ENCODE measurements around the gene SPATA17. TPM values are rescaled to one million over a fixed set of nuclear protein-coding genes. Genes with fewer than 3 reads are reported as not detected.
"Not testable (repeated sequence)": the region's sequence is repeated elsewhere in the genome, so short reads cannot be mapped to it uniquely, and the experiment has no call there.

The SPATA17 gene
- polyA plus RNA-seq, 1 donor (not counting 4 experiments of a cell fraction or from before 2014, with no cell fraction given): 1.8 TPM

DNA sequence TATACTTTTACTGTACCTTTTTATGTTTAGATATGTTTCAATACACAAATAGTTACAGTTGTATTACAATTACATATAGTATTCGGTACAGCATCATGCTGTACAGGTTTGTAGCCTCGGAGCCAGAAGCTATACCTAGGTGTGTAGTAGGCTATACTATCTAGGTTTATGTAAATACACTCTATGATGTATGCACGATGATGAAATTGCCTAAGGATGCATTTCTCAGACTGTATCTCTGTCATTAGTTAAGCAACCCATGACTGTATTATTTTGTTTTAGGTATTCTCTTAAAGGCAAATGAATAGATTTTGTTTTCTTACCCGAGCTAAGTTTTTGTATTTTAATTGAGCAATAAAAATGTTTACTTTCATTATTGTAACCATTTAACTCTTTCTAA lies 56.4 kb downstream of the SPATA17 start:
- no peak for DNase-seq (ENCODE audit: low read depth, low spot score)
- no peak overlapping the region for H3K4me3 ChIP-seq (ENCODE audit: control insufficient read depth in 2 of 3, extremely low read depth in 1 of 3, insufficient read depth in 2 of 3, low read depth in 1 of 3, low read length in 3 of 3)
- H4K20me1 ChIP-seq (ENCODE audit: control insufficient read depth, extremely low read depth, insufficient read depth, low read length): no peaks in the 10 kb centered on the region
- H3K27me3 ChIP-seq (ENCODE audit: control insufficient read depth, extremely low read depth, insufficient read depth, low read length): no peaks in the 10 kb centered on the region
- H3K79me2 ChIP-seq (ENCODE audit: control insufficient read depth, insufficient read depth, low read length): no peaks in the 10 kb centered on the region
- H3K9ac ChIP-seq (ENCODE audit: control insufficient read depth, extremely low read depth, insufficient read depth, low read length): no peak overlapping the region
- no peaks in the 10 kb centered on the region for H3K9me3 ChIP-seq (ENCODE audit: control insufficient read depth, low read depth, low read length)
- H2AFZ ChIP-seq (ENCODE audit: control insufficient read depth, low read length): no peak overlapping the region
- no peaks in the 10 kb centered on the region for H3K9me1 ChIP-seq (ENCODE audit: control insufficient read depth, extremely low read depth, insufficient read depth, low read length)
- no peak overlapping the region for H3K27ac ChIP-seq (ENCODE audit: control insufficient read depth, insufficient read depth, low read length)
- H3K36me3 ChIP-seq (ENCODE audit: control insufficient read depth in 2 of 2, extremely low read depth in 1 of 2, insufficient read depth in 2 of 2, low read length in 2 of 2): no peaks in the 10 kb centered on the region
- dilution Hi-C loops (cut with MboI; ENCODE audit: extremely low pct_ligation_motif_present, low sequenced_read_pairs): no loop called here
- no peak overlapping the region for H3K4me2 ChIP-seq (ENCODE audit: control insufficient read depth, extremely low read depth, insufficient read depth, low read depth, low read length)
- H3K4me1 ChIP-seq (ENCODE audit: control insufficient read depth, extremely low read depth, insufficient read depth, low read length): no peaks in the 10 kb centered on the region
- TF ChIP-seq, protein P1, sequence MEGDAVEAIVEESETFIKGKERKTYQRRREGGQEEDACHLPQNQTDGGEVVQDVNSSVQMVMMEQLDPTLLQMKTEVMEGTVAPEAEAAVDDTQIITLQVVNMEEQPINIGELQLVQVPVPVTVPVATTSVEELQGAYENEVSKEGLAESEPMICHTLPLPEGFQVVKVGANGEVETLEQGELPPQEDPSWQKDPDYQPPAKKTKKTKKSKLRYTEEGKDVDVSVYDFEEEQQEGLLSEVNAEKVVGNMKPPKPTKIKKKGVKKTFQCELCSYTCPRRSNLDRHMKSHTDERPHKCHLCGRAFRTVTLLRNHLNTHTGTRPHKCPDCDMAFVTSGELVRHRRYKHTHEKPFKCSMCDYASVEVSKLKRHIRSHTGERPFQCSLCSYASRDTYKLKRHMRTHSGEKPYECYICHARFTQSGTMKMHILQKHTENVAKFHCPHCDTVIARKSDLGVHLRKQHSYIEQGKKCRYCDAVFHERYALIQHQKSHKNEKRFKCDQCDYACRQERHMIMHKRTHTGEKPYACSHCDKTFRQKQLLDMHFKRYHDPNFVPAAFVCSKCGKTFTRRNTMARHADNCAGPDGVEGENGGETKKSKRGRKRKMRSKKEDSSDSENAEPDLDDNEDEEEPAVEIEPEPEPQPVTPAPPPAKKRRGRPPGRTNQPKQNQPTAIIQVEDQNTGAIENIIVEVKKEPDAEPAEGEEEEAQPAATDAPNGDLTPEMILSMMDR (optimal IDR thresholded peaks at IDR 0.05 in 1 of 3, IDR thresholded peaks at IDR 0.05 in 1 of 3, conservative IDR thresholded peaks at IDR 0.05 in 1 of 3; ENCODE audit: extremely low read depth in 1 of 3, insufficient read depth in 2 of 3, low read length in 3 of 3): no peak
- no peak for TF ChIP-seq EZH2 (IDR thresholded peaks at IDR 0.05; ENCODE audit: low read length)
- FAIRE-seq: no peak

DNA sequence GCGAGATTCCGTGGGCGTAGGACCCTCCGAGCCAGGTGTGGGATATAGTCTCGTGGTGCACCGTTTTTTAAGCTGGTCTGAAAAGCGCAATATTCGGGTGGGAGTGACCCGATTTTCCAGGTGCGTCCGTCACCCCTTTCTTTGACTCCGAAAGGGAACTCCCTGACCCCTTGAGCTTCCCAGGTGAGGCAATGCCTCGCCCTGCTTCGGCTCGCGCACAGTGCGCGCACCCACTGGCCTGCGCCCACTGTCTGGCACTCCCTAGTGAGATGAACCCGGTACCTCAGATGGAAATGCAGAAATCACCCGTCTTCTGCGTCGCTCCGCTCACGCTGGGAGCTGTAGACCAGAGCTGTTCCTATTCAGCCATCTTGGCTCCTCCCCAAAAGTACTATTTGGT lies 65.0 kb downstream of the SPATA17 start:
- H3K27me3 ChIP-seq (ENCODE audit: control insufficient read depth, extremely low read depth, insufficient read depth, low read length); H2AFZ ChIP-seq (ENCODE audit: control insufficient read depth, low read length); H3K79me2 ChIP-seq (ENCODE audit: control insufficient read depth, insufficient read depth, low read length); DNase-seq (ENCODE audit: low read depth, low spot score); H3K27ac ChIP-seq (ENCODE audit: control insufficient read depth, insufficient read depth, low read length); H3K4me1 ChIP-seq (ENCODE audit: control insufficient read depth, extremely low read depth, insufficient read depth, low read length); H3K4me3 ChIP-seq (ENCODE audit: control insufficient read depth in 2 of 3, extremely low read depth in 1 of 3, insufficient read depth in 2 of 3, low read depth in 1 of 3, low read length in 3 of 3); H4K20me1 ChIP-seq (ENCODE audit: control insufficient read depth, extremely low read depth, insufficient read depth, low read length); dilution Hi-C loops (cut with MboI; ENCODE audit: extremely low pct_ligation_motif_present, low sequenced_read_pairs); H3K36me3 ChIP-seq (ENCODE audit: control insufficient read depth in 2 of 2, extremely low read depth in 1 of 2, insufficient read depth in 2 of 2, low read length in 2 of 2); H3K9ac ChIP-seq (ENCODE audit: control insufficient read depth, extremely low read depth, insufficient read depth, low read length); FAIRE-seq; H3K9me3 ChIP-seq (ENCODE audit: control insufficient read depth, low read depth, low read length); H3K9me1 ChIP-seq (ENCODE audit: control insufficient read depth, extremely low read depth, insufficient read depth, low read length); H3K4me2 ChIP-seq (ENCODE audit: control insufficient read depth, extremely low read depth, insufficient read depth, low read depth, low read length): not testable (repeated sequence)

DNA sequence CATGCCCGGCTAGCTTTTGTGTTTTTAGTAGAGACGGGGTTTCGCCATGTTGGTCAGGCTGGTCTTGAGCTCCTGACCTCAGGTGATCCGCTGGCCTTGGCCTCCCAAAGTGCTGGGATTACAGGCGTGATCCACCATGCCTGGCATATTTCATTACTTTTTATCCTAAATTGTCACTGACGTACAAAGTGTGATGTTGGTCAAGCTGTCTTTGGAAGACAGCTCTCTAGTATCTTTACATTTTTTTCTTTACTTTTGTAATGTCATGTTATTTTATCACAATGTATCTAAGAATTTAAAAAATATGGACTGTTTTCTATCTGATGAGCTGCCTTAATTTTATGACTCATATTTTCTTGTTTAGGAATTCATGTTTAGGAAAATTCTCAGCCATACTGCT lies 72.2 kb downstream of the SPATA17 start:
- no peaks in the 10 kb centered on the region for H3K79me2 ChIP-seq (ENCODE audit: control insufficient read depth, insufficient read depth, low read length)
- no peaks in the 10 kb centered on the region for H3K9me1 ChIP-seq (ENCODE audit: control insufficient read depth, extremely low read depth, insufficient read depth, low read length)
- no peaks in the 10 kb centered on the region for H3K4me1 ChIP-seq (ENCODE audit: control insufficient read depth, extremely low read depth, insufficient read depth, low read length)
- no peak overlapping the region for H2AFZ ChIP-seq (ENCODE audit: control insufficient read depth, low read length)
- no peaks in the 10 kb centered on the region for H3K27me3 ChIP-seq (ENCODE audit: control insufficient read depth, extremely low read depth, insufficient read depth, low read length)
- no peaks in the 10 kb centered on the region for H3K9me3 ChIP-seq (ENCODE audit: control insufficient read depth, low read depth, low read length)
- no peak for DNase-seq (ENCODE audit: low read depth, low spot score)
- H4K20me1 ChIP-seq (ENCODE audit: control insufficient read depth, extremely low read depth, insufficient read depth, low read length): no peaks in the 10 kb centered on the region
- H3K36me3 ChIP-seq (ENCODE audit: control insufficient read depth in 2 of 2, extremely low read depth in 1 of 2, insufficient read depth in 2 of 2, low read length in 2 of 2): no peaks in the 10 kb centered on the region
- H3K4me3 ChIP-seq (ENCODE audit: control insufficient read depth in 2 of 3, extremely low read depth in 1 of 3, insufficient read depth in 2 of 3, low read depth in 1 of 3, low read length in 3 of 3): no peak overlapping the region
- TF ChIP-seq EZH2 (IDR thresholded peaks at IDR 0.05; ENCODE audit: low read length): no peak
- TF ChIP-seq, protein P1 (optimal IDR thresholded peaks at IDR 0.05 in 1 of 3, IDR thresholded peaks at IDR 0.05 in 1 of 3, conservative IDR thresholded peaks at IDR 0.05 in 1 of 3; ENCODE audit: extremely low read depth in 1 of 3, insufficient read depth in 2 of 3, low read length in 3 of 3): no peak
- no peak for FAIRE-seq
- no peak overlapping the region for H3K4me2 ChIP-seq (ENCODE audit: control insufficient read depth, extremely low read depth, insufficient read depth, low read depth, low read length)
- dilution Hi-C loops (cut with MboI; ENCODE audit: extremely low pct_ligation_motif_present, low sequenced_read_pairs): no loop called here
- no peak overlapping the region for H3K9ac ChIP-seq (ENCODE audit: control insufficient read depth, extremely low read depth, insufficient read depth, low read length)
- H3K27ac ChIP-seq (ENCODE audit: control insufficient read depth, insufficient read depth, low read length): no peak overlapping the region
